H1 (cell line): Measurements from ENCODE around the gene KSR2. TPM values are rescaled to one million over a fixed set of nuclear protein-coding genes. Genes with fewer than 3 reads are reported as not detected.

Source experiments
- CTCF ChIA-PET: fragments of 300-600 bp; sonication (Branson Sonifier 250); formaldehyde crosslinking; loops from one replicate; lab custom pipeline; 2021; ENCODE audit not compliant: partially characterized antibody; lab: Charles Lee
- POLR2A ChIA-PET: fragments of 300-600 bp; sonication (Branson Sonifier 250); formaldehyde crosslinking; loops from one replicate; lab custom pipeline; 2021; ENCODE audit warnings: inconsistent platforms; ENCODE audit not compliant: partially characterized antibody; lab: Charles Lee
- DNase-seq, 2 experiments: peaks; one replicate each; pipeline versions ENCODE4 v3.0.0 to v3.0.0-alpha.2; 2010 to 2022; ENCODE audit warnings: low spot score in 2 of 2, low read depth in 1 of 2, mixed read lengths in 1 of 2
- FAIRE-seq: peaks from 2 replicates; lab custom pipeline; 2011; peaks lifted over from hg19 to GRCh38; lab: Jason Lieb, UNC
- H2AFZ ChIP-seq: 2 replicates; pipeline ENCODE4 v1.8.1; 2012; ENCODE audit warnings: low read length, inconsistent platforms
- H2AK5ac ChIP-seq: 2 replicates; pipeline ENCODE4 v1.6.1; 2013; ENCODE audit warnings: low read depth, low read length
- H2BK120ac ChIP-seq: replicated peaks from 2 replicates; pipeline ENCODE3; 2013; ENCODE audit warnings: low read depth, low read length, inconsistent platforms
- H2BK12ac ChIP-seq: 2 replicates; pipeline ENCODE4 v1.6.1; 2013; ENCODE audit warnings: low read depth, low read length
- H2BK15ac ChIP-seq: 2 replicates; pipeline ENCODE4 v1.6.1; 2013; ENCODE audit warnings: low read length
- H2BK20ac ChIP-seq: 2 replicates; pipeline ENCODE4 v1.6.1; 2013; ENCODE audit warnings: low read length
- H2BK5ac ChIP-seq: 2 replicates; pipeline ENCODE4 v1.6.1; 2013; ENCODE audit warnings: low read depth, low read length
- H3K14ac ChIP-seq: 2 replicates; pipeline ENCODE4 v1.6.1; 2013; ENCODE audit warnings: inconsistent platforms; ENCODE audit not compliant: insufficient read length
- H3K18ac ChIP-seq: 2 replicates; pipeline ENCODE4 v1.6.1; 2013; ENCODE audit warnings: low read length; ENCODE audit errors: extremely low read depth
- H3K23ac ChIP-seq: 2 replicates; pipeline ENCODE4 v1.6.1; 2013; ENCODE audit warnings: inconsistent platforms; ENCODE audit not compliant: insufficient read length
- H3K23me2 ChIP-seq: 2 replicates; pipeline ENCODE4 v1.6.1; 2013; ENCODE audit warnings: low read depth, low read length
- H3K27ac ChIP-seq: 2 replicates; pipeline ENCODE4 v1.6.1; 2011; ENCODE audit warnings: low read depth, low read length, inconsistent platforms
- H3K27me3 ChIP-seq, 4 experiments: replicated peaks in 1 of 4; 1 replicate in 1 of 4; 2 replicates in 3 of 4; pipeline versions ENCODE4 v1.6.1 to v1.8.1; 2011 to 2013; ENCODE audit warnings: low read length in 3 of 4, mild to moderate bottlenecking in 3 of 4, inconsistent platforms in 2 of 4, mixed read lengths in 2 of 4, moderate library complexity in 1 of 4; ENCODE audit not compliant: control insufficient read depth in 3 of 4, insufficient read depth in 3 of 4; ENCODE audit errors: extremely low read depth in 1 of 4
- H3K36me3 ChIP-seq, 4 experiments: 2 replicates each; pipeline versions ENCODE4 v1.6.1 to v1.8.1; 2011 to 2013; ENCODE audit warnings: mild to moderate bottlenecking in 4 of 4, low read length in 3 of 4, moderate library complexity in 2 of 4, control low read depth in 1 of 4, inconsistent platforms in 1 of 4; ENCODE audit not compliant: insufficient read depth in 4 of 4, control insufficient read depth in 2 of 4
- H3K4ac ChIP-seq: replicated peaks from 2 replicates; pipeline ENCODE3; 2013; ENCODE audit warnings: low read length, low read depth, mixed read lengths, inconsistent platforms; ENCODE audit not compliant: insufficient read length
- H3K4me1 ChIP-seq, 4 experiments: replicated peaks in 1 of 4; 1 replicate in 1 of 4; 2 replicates in 3 of 4; pipeline versions ENCODE4 v1.6.1 to v1.8.1; 2011 to 2013; ENCODE audit warnings: low read length in 3 of 4, inconsistent platforms in 2 of 4, mixed read lengths in 1 of 4; ENCODE audit not compliant: insufficient read depth in 4 of 4, control insufficient read depth in 3 of 4
- H3K4me2 ChIP-seq, 2 experiments: 2 replicates each; pipeline versions ENCODE4 v1.6.1 to v1.8.1; 2011 to 2013; ENCODE audit warnings: low read depth in 2 of 2, low read length in 2 of 2, control low read depth in 1 of 2, inconsistent platforms in 1 of 2, mild to moderate bottlenecking in 1 of 2; ENCODE audit not compliant: insufficient read depth in 1 of 2
- H3K4me3 ChIP-seq, 4 experiments: fragments of 200-600, 300-600 bp in 1 of 4; sonication (generic), shearing (Covaris generic), sonication (Bioruptor Twin) in 1 of 4; 2 replicates each; pipeline versions ENCODE4 v1.5.1 to v1.8.1; 2011 to 2016; ENCODE audit warnings: low read length in 4 of 4, low read depth in 3 of 4, control low read depth in 2 of 4, inconsistent platforms in 2 of 4, mild to moderate bottlenecking in 2 of 4, mixed read lengths in 1 of 4, moderate library complexity in 1 of 4; ENCODE audit not compliant: insufficient read depth in 2 of 4; ENCODE audit errors: extremely low read depth in 1 of 4
- H3K56ac ChIP-seq: replicated peaks from 2 replicates; pipeline ENCODE3; 2013; ENCODE audit warnings: low read depth, mild to moderate bottlenecking, mixed read lengths, low read length, inconsistent platforms; ENCODE audit not compliant: insufficient read length
- H3K79me1 ChIP-seq: 2 replicates; pipeline ENCODE4 v1.6.1; 2013; ENCODE audit warnings: low read depth, low read length, control low read depth
- H3K79me2 ChIP-seq, 2 experiments: 2 replicates each; pipeline versions ENCODE4 v1.6.1 to v1.8.1; 2012 to 2013; ENCODE audit warnings: low read length in 2 of 2, mild to moderate bottlenecking in 2 of 2, inconsistent platforms in 1 of 2; ENCODE audit not compliant: insufficient read depth in 2 of 2, control insufficient read depth in 1 of 2
- H3K9ac ChIP-seq, 4 experiments: replicated peaks in 1 of 4; 1 replicate in 1 of 4; 2 replicates in 3 of 4; pipeline versions ENCODE4 v1.6.1 to v1.8.1; 2011 to 2013; ENCODE audit warnings: low read depth in 3 of 4, low read length in 3 of 4, control low read depth in 2 of 4, mild to moderate bottlenecking in 2 of 4, moderate library complexity in 2 of 4, inconsistent platforms in 1 of 4; ENCODE audit errors: extremely low read depth in 1 of 4
- H3K9me3 ChIP-seq, 2 experiments: 2 replicates each; pipeline versions ENCODE4 v1.6.1 to v1.8.1; 2012 to 2013; ENCODE audit warnings: mild to moderate bottlenecking in 2 of 2, moderate library complexity in 2 of 2, control low read depth in 1 of 2, inconsistent platforms in 1 of 2, low read depth in 1 of 2, low read length in 1 of 2, mixed read lengths in 1 of 2; ENCODE audit not compliant: insufficient read depth in 2 of 2
- H4K20me1 ChIP-seq, 2 experiments: replicated peaks in 1 of 2; 2 replicates each; pipeline versions ENCODE3 to v1.8.1; 2011 to 2013; ENCODE audit warnings: inconsistent platforms in 2 of 2, low read length in 2 of 2, mild to moderate bottlenecking in 1 of 2; ENCODE audit not compliant: insufficient read depth in 2 of 2, control insufficient read depth in 1 of 2
- H4K5ac ChIP-seq: 2 replicates; pipeline ENCODE4 v1.6.1; 2013; ENCODE audit warnings: low read length, low read depth, mixed read lengths, inconsistent platforms; ENCODE audit not compliant: insufficient read length
- H4K8ac ChIP-seq: 2 replicates; pipeline ENCODE4 v1.8.0; 2013; ENCODE audit warnings: mild to moderate bottlenecking, moderate library complexity, low read length, inconsistent platforms; ENCODE audit not compliant: insufficient read depth; ENCODE audit errors: extremely low read depth
- H4K91ac ChIP-seq: replicated peaks from 2 replicates; pipeline ENCODE3; 2013; ENCODE audit warnings: low read length, mixed read lengths, inconsistent platforms; ENCODE audit not compliant: insufficient read length
- CEBPB ChIP-seq: IDR thresholded peaks from 2 replicates; pipeline ENCODE4 v1.6.1; 2012; ENCODE audit warnings: low read depth, low read length
- HDAC6 ChIP-seq: IDR thresholded peaks from one replicate; pipeline ENCODE4 v1.7.1; 2012; ENCODE audit warnings: low read depth, mild to moderate bottlenecking, inconsistent platforms, low read length, moderate library complexity
- PHF8 ChIP-seq: fragments of 200-600 bp; sonication (generic); conservative IDR thresholded peaks from 2 replicates; pipeline ENCODE4 v1.7.1; 2012; ENCODE audit warnings: low read depth, mild to moderate bottlenecking, inconsistent platforms, low read length, moderate library complexity
- SP1 ChIP-seq: IDR thresholded peaks from 2 replicates; pipeline ENCODE4 v1.6.1; 2011; ENCODE audit warnings: low read depth, low read length
- SRF ChIP-seq: IDR thresholded peaks from 2 replicates; pipeline ENCODE4 v1.6.1; 2011; ENCODE audit warnings: mild to moderate bottlenecking, low read depth, low read length, moderate library complexity
- TAF7 ChIP-seq: optimal IDR thresholded peaks from 2 replicates; pipeline ENCODE3; 2011; ENCODE audit warnings: low read depth, mild to moderate bottlenecking, inconsistent platforms, low read length, moderate library complexity, borderline replicate concordance
- YY1 ChIP-seq: IDR thresholded peaks from 2 replicates; pipeline ENCODE4 v1.6.1; 2011; ENCODE audit warnings: low read depth, mild to moderate bottlenecking, low read length
- WGBS, 2 experiments: shearing (Covaris generic) in 1 of 2; methylation state at CpG; one replicate each; pipeline versions ENCODE4 v1.1.6 to v1.1.7; 2013 to 2015; ENCODE audit warnings: low lambda C conversion rate in 2 of 2, mixed read lengths in 2 of 2, inconsistent platforms in 1 of 2, low coverage in 1 of 2, missing lambda C conversion rate in 1 of 2; ENCODE audit not compliant: insufficient replicate concordance in 2 of 2, insufficient coverage in 1 of 2, insufficient read length in 1 of 2; ENCODE audit errors: extremely low coverage in 1 of 2, missing lambda C conversion rate in 1 of 2; 5-methylcytosine and 5-hydroxymethylcytosine counted together
- polyA plus RNA-seq, 7 experiments: library from polyadenylated mRNA; depleted of rRNA in 3 of 7; stranded (reverse) in 5 of 7; unstranded in 2 of 7; fragments of >200 nt in 5 of 7; fragments of 200-250 nt in 2 of 7; gene quantifications; 1 replicate in 5 of 7; 2 replicates in 1 of 7; 4 replicates in 1 of 7; pipeline versions ENCODE4 v1.2.1 to v1.2.3, GENCODE V29; 2011 to 2013; ENCODE audit warnings: missing spikeins in 2 of 7, mixed read lengths in 2 of 7
- total RNA-seq: library from RNA; stranded (reverse); fragmentation: NEBNext Ultra II Directional; extraction: Animal tissue kit (Norgen Biotek cat#: 25700); gene quantifications from 2 replicates; pipeline ENCODE4 v1.2.1, GENCODE V29; 2021
- TF ChIP-seq, protein P1 (sequence below): IDR thresholded peaks from 2 replicates; pipeline ENCODE4 v1.6.1; 2011; ENCODE audit warnings: low read length, improper control_type of control experiment
- TF ChIP-seq, protein P2 (sequence below): IDR thresholded peaks from 2 replicates; pipeline ENCODE4 v1.6.1; 2012; ENCODE audit warnings: inconsistent platforms
- TF ChIP-seq, protein P3 (sequence below): IDR thresholded peaks from 2 replicates; pipeline ENCODE4 v1.6.1; 2012; ENCODE audit warnings: low read length, inconsistent platforms

Gene KSR2
- total and polyA plus RNA-seq, 2 of the 8 experiments (the other 6 are each of a cell fraction or from before 2014, with no cell fraction given): 0.74 to 2.2 TPM

DNA sequence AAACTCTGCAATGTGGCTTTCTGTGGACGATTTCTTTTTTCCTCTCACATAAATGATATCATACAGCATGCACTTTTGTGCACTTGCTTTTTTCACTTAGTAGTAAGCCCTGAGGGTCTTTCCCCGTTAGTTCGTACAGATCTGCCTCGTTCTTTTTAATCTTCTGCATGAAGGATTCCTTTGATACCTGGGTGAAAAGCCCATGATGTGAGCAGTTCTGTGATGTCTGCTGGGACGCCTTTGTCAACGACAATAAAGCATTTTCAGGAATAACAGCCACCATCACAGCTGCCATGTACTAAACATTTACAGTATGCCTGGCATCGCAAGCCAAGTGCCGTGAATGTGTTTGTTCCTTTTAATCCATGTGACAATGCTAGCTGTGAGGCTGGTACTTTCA lies 99.2 kb downstream of the KSR2 start:
- ChIA-PET CTCF (interaction anchor here (0.6 to 2.2 kb wide), 4 partner anchors 13 to 159 kb away, joined by 3 to 17 read pairs (median 4); no protein-coding TSS in a partner anchor), POLR2A (interaction anchor here (1.2 kb wide), 1 partner anchor 195 kb away, joined by 3 read pairs; no protein-coding TSS in a partner anchor)
- FAIRE-seq: no peak
- Histone ChIP-seq H2BK15ac (no peak overlapping the region), H3K23me2 (no peaks in the 10 kb centered on the region), H3K4ac (no peak overlapping the region), H3K79me2 (no peaks in the 10 kb centered on the region), H3K9me3 (no peaks in the 10 kb centered on the region), H3K27me3 (no peaks in the 10 kb centered on the region), H3K4me1 (no peaks in the 10 kb centered on the region), H4K8ac (no peak overlapping the region), H2BK120ac (no peak overlapping the region), H3K4me2 (no peak overlapping the region), H3K18ac (no peak overlapping the region), H4K5ac (no peak overlapping the region), H2AK5ac (no peak overlapping the region), H2AFZ (no peak overlapping the region), H3K56ac (no peak overlapping the region), H3K14ac (no peak overlapping the region), H3K79me1 (no peaks in the 10 kb centered on the region), H2BK20ac (no peak overlapping the region), H3K4me3 (no peak overlapping the region), H4K91ac (no peak overlapping the region), H3K36me3 (no peaks in the 10 kb centered on the region), H3K9ac (no peak overlapping the region), H2BK5ac (no peak overlapping the region), H3K27ac (no peak overlapping the region), H3K23ac (no peak overlapping the region), H2BK12ac (no peak overlapping the region), H4K20me1 (no peaks in the 10 kb centered on the region)
- WGBS, 2 experiments: 88% methylated on average over 8 of the region's 8 CpGs; no CpG with 5 or more reads in 1 of the 2 experiments
- DNase-seq: no peak
- TF ChIP-seq, protein P1, sequence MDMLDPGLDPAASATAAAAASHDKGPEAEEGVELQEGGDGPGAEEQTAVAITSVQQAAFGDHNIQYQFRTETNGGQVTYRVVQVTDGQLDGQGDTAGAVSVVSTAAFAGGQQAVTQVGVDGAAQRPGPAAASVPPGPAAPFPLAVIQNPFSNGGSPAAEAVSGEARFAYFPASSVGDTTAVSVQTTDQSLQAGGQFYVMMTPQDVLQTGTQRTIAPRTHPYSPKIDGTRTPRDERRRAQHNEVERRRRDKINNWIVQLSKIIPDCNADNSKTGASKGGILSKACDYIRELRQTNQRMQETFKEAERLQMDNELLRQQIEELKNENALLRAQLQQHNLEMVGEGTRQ: no peak
- TF ChIP-seq YY1: no peak
- TF ChIP-seq PHF8: no peak
- no peak for TF ChIP-seq SP1
- no peak for TF ChIP-seq SRF
- TF ChIP-seq HDAC6: no peak
- no peak for TF ChIP-seq TAF7
- TF ChIP-seq, protein P2, sequence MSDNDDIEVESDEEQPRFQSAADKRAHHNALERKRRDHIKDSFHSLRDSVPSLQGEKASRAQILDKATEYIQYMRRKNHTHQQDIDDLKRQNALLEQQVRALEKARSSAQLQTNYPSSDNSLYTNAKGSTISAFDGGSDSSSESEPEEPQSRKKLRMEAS: no peak
- TF ChIP-seq CEBPB: no peak
- TF ChIP-seq, protein P3, sequence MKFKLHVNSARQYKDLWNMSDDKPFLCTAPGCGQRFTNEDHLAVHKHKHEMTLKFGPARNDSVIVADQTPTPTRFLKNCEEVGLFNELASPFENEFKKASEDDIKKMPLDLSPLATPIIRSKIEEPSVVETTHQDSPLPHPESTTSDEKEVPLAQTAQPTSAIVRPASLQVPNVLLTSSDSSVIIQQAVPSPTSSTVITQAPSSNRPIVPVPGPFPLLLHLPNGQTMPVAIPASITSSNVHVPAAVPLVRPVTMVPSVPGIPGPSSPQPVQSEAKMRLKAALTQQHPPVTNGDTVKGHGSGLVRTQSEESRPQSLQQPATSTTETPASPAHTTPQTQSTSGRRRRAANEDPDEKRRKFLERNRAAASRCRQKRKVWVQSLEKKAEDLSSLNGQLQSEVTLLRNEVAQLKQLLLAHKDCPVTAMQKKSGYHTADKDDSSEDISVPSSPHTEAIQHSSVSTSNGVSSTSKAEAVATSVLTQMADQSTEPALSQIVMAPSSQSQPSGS: no peak
